SK-N-MC (cell line): ENCODE measurements around the gene FAM98A.
A peak's percentile ranks its signal among the peaks of the same experiment; 100 is the strongest.

Experiments used
- DNase-seq: peaks from one replicate; pipeline ENCODE4 v3.0.0-alpha.2; 2011; ENCODE audit warnings: low read depth, low spot score
- H3K27ac ChIP-seq: fragments of 200-600 bp; sonication (generic); 2 replicates; pipeline ENCODE4 v1.5.1; 2016; ENCODE audit warnings: mixed run types
- H3K36me3 ChIP-seq: fragments of 200-600 bp; sonication (generic); 2 replicates; pipeline ENCODE4 v1.6.1; 2017; ENCODE audit warnings: antibody characterized with exemption, low read length, mixed read lengths; ENCODE audit not compliant: insufficient read depth
- H3K4me3 ChIP-seq: fragments of 200-600 bp; sonication (generic); 2 replicates; pipeline ENCODE4 v1.5.1; 2016
- H3K9ac ChIP-seq: fragments of 200-600 bp; sonication (generic); 2 replicates; pipeline ENCODE4 v1.8.0; 2017; ENCODE audit warnings: mixed run types, mixed read lengths; ENCODE audit not compliant: insufficient read length
- H3K9me3 ChIP-seq: fragments of 200-600 bp; sonication (generic); 2 replicates; pipeline ENCODE4 v1.6.1; 2017; ENCODE audit warnings: low read depth, mild to moderate bottlenecking, antibody characterized with exemption, low read length, moderate library complexity, mixed read lengths
- EZH2 ChIP-seq: fragments of 200-600 bp; sonication (generic); IDR thresholded peaks from one replicate; pipeline ENCODE4 v1.6.1; 2017; ENCODE audit warnings: antibody characterized with exemption
- FOXP2 ChIP-seq: optimal IDR thresholded peaks from 2 replicates; pipeline ENCODE3; 2011; ENCODE audit warnings: mild to moderate bottlenecking, moderate library complexity; ENCODE audit not compliant: insufficient read depth; ENCODE audit errors: extremely low read length, control extremely low read depth
- POLR2AphosphoS5 ChIP-seq: IDR thresholded peaks from 2 replicates; pipeline ENCODE4 v1.6.1; 2012; ENCODE audit warnings: mild to moderate bottlenecking, low read depth, low read length, borderline replicate concordance

Gene FAM98A

GRCh38 chr2:33599175-33599942, at the start of gene FAM98A:
TSS of gene FAM98A (minus strand) at chr2:33599299. CDS start at chr2:33599221, 78 bp downstream.
- Histone ChIP-seq H3K36me3 (peaks cover 7% of the 10 kb centered on the region), H3K9ac (peak within 1 kb of the TSS; percentile 81), H3K27ac (0 out of 2 replicates have a peak within 1 kb of the TSS, but pooled peaks have one; percentile 4), H3K9me3 (no peaks in the 10 kb centered on the region), H3K4me3 (peak within 1 kb of the TSS; percentile 89)
- DNase-seq: peak; percentile 96
- peak; percentile 88; the same call in 1 of the 2 replicates for TF ChIP-seq POLR2AphosphoS5
- TF ChIP-seq FOXP2: no peak

DNA sequence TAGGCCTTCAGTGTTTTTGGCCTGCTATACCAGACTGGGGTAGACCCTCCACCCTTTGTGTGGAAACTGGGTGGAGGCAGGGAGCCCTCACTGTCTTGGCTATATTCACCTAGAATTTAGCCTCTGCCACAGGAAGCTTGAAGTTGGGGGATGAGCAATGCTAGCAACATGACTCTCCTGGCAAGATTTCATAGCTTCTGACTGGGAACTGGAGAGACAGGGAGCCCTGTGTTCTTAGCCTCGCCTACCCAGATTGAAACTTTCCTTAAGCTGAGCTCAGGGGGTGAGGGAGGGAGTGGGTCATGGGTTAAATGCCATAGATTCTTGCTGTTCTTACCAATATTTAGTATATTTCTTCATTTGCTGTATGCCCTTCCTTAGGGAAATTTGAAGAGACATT, 46.8 kb upstream of the FAM98A start:
- H3K9me3 ChIP-seq: no peaks in the 10 kb centered on the region
- TF ChIP-seq FOXP2: no peak
- TF ChIP-seq EZH2: no peak
- TF ChIP-seq POLR2AphosphoS5: no peak
- H3K36me3 ChIP-seq: no peaks in the 10 kb centered on the region
- no peak for DNase-seq
- H3K9ac ChIP-seq: no peak overlapping the region
- H3K4me3 ChIP-seq: no peak overlapping the region
- no peak overlapping the region for H3K27ac ChIP-seq

DNA sequence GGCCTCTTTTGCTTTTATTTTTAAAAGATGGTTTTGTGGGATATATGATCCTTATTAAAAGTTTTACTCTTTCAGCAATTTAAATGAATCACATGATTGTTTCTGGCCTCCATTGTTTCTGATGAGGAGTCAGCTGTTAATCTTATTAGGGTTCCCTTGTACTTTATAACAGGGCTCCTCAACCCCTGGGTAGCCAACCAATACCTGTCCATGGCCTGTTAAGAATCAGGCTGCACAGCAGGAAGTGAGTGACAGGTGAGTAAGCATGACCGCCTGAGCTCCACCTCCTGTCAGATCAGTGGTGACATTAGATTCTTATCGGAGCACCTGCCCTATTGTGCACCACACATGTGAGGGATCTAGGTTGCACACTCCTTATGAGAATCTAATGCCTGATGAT, 45.1 kb upstream of the FAM98A start:
- DNase-seq: no peak
- no peaks in the 10 kb centered on the region for H3K9me3 ChIP-seq
- TF ChIP-seq EZH2 (no peak), FOXP2 (no peak)
- H3K4me3 ChIP-seq: no peak overlapping the region
- H3K27ac ChIP-seq: no peak overlapping the region
- H3K36me3 ChIP-seq: no peaks in the 10 kb centered on the region
- H3K9ac ChIP-seq: no peak overlapping the region

- H3K9ac ChIP-seq: no peak overlapping the region
- no peak overlapping the region for H3K4me3 ChIP-seq
- DNase-seq: no peak
- no peaks in the 10 kb centered on the region for H3K9me3 ChIP-seq
- TF ChIP-seq EZH2 (no peak), FOXP2 (no peak), POLR2AphosphoS5 (no peak)
- no peaks in the 10 kb centered on the region for H3K36me3 ChIP-seq
- H3K27ac ChIP-seq: no peak overlapping the region
These were observed 36.9 kb upstream of the FAM98A start for GRCh38 chr2:33636001-33636400.

DNA sequence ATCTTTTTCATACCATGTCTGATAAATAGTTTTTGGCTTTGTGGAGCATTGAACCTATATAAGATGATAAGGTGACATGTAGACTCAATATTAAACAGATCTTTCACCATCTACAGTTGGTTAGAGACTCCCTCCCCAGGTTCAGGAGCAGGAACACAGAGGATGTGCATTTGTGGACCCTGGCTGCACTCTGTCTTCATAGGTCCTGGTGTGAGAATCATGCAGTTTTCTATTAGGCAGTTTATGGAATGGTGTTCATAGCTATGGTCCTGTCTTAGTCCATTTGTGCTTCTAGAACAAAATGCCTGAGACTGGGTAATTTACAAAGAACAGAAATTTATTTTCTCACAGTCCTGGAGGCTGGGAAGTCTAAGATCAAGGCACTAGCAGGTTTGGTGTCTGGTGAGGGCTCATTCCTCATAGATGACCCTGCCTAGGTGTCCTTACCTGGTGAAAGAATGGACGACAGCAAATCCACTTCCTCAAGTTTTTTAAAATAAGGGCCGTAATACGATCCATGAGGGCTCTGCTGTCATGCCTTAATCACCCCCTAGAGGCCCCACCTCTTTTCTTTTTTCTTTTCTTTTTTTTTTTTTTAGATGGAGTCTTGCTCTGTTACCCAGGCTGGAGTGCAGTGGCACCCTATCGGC, 35.3 kb upstream of the FAM98A start:
- Histone ChIP-seq H3K9ac (no peak overlapping the region), H3K27ac (no peak overlapping the region), H3K4me3 (no peak overlapping the region), H3K36me3 (no peaks in the 10 kb centered on the region), H3K9me3 (no peaks in the 10 kb centered on the region)
- no peak for DNase-seq
- no peak for TF ChIP-seq EZH2
- TF ChIP-seq FOXP2: no peak
- no peak for TF ChIP-seq POLR2AphosphoS5

DNA sequence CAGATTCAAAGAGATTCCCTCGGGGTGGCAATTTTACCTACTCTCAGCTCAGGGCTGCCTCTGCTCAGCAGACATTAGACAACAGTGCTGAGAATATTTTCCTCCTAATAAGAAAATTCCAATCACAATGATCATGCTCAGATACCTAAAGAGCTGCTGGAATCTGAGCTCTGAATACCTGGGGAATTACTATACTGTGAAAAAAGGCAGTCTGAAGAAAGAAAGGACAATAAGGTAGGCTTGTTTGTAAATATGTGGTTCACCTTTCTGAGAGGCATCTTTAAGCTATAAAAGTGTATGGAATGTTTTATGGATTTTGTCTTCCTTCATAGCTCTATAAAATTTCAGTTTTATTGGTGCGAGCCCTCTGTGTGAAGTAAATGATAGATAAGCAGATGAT, 34.2 kb upstream of the FAM98A start:
- Histone ChIP-seq H3K27ac (no peak overlapping the region), H3K4me3 (no peak overlapping the region), H3K9me3 (no peaks in the 10 kb centered on the region), H3K36me3 (no peaks in the 10 kb centered on the region), H3K9ac (no peak overlapping the region)
- no peak for TF ChIP-seq EZH2
- no peak for TF ChIP-seq FOXP2
- TF ChIP-seq POLR2AphosphoS5: no peak
- DNase-seq: no peak

DNA sequence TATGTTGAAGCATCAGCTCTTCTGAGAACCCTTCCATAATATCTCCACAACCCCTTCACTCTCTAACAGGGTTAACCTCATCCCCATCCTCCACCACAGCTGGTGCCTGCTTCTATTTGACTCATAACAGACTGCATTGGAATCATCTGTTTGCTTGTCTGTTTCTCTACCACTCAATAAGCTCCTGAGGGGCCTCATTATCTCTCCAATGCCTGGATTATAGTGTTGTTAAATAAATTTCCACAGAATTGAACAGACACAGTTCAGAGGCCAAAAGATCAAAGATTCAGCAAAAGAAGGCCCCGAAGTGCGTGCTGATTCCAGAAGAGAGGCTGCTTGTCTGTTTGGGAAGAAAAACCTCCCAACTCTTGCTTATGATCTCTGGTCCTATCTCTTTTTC, 33.7 kb upstream of the FAM98A start:
- Histone ChIP-seq H3K4me3 (no peak overlapping the region), H3K27ac (no peak overlapping the region), H3K36me3 (no peaks in the 10 kb centered on the region), H3K9me3 (no peaks in the 10 kb centered on the region), H3K9ac (no peak overlapping the region)
- no peak for TF ChIP-seq EZH2
- no peak for TF ChIP-seq FOXP2
- TF ChIP-seq POLR2AphosphoS5: no peak
- DNase-seq: no peak

- no peaks in the 10 kb centered on the region for H3K9me3 ChIP-seq
- H3K27ac ChIP-seq: no peak overlapping the region
- TF ChIP-seq EZH2: no peak
- TF ChIP-seq FOXP2: no peak
- TF ChIP-seq POLR2AphosphoS5: no peak
- H3K36me3 ChIP-seq: no peaks in the 10 kb centered on the region
- H3K4me3 ChIP-seq: no peak overlapping the region
- no peak overlapping the region for H3K9ac ChIP-seq
- no peak for DNase-seq
These were observed 29.1 kb upstream of the FAM98A start for GRCh38 chr2:33628031-33628827.

GRCh38 chr2:33619028-33619427, 19.9 kb upstream of the FAM98A start:
- Histone ChIP-seq H3K9me3 (no peaks in the 10 kb centered on the region), H3K9ac (no peak overlapping the region), H3K4me3 (no peak overlapping the region), H3K36me3 (no peaks in the 10 kb centered on the region), H3K27ac (no peak overlapping the region)
- TF ChIP-seq FOXP2: no peak
- no peak for TF ChIP-seq POLR2AphosphoS5
- no peak for TF ChIP-seq EZH2
- no peak for DNase-seq
